Tibial artery (tissue), 4 donors: ENCODE results near the gene STRN3.

Experiments
- DNase-seq, 2 donors: peaks; one replicate each; pipeline ENCODE4 v3.0.0-alpha.2; 2019
- H3K27ac ChIP-seq, 2 donors: fragments of 200-600 bp; sonication (generic) in 1 of 2; 1 replicate in 1 of 2; 2 replicates in 1 of 2; pipeline ENCODE4 v1.5.1; 2018 to 2019; ENCODE audit warnings: mild to moderate bottlenecking in 1 of 2
- H3K27me3 ChIP-seq, 2 donors: fragments of 200-600 bp; sonication (generic) in 1 of 2; one replicate each; pipeline versions ENCODE4 v1.5.1 to v1.6.0; 2016 to 2019
- H3K36me3 ChIP-seq, 3 donors: fragments of 200-600 bp; sonication (generic) in 2 of 3; one replicate each; pipeline ENCODE4 v1.5.1; 2016 to 2019; ENCODE audit warnings: mild to moderate bottlenecking in 2 of 3
- H3K4me1 ChIP-seq, 4 donors: fragments of 200-600 bp; sonication (generic) in 2 of 4; 1 replicate in 3 of 4; 2 replicates in 1 of 4; pipeline ENCODE4 v1.5.1; 2016 to 2019
- H3K4me3 ChIP-seq, 2 donors: fragments of 200-600 bp; sonication (generic) in 1 of 2; 1 replicate in 1 of 2; 2 replicates in 1 of 2; pipeline ENCODE4 v1.5.1; 2018 to 2019; ENCODE audit warnings: mild to moderate bottlenecking in 2 of 2
- H3K9me3 ChIP-seq, 3 donors: fragments of 200-600 bp; sonication (generic) in 1 of 3; one replicate each; pipeline ENCODE4 v1.5.1; 2016 to 2019
- intact Hi-C: fragments of 100-400 bp; cut with DNase I; formaldehyde crosslinking; loops from one replicate; pipeline ENCODE4 v1.15.0; 2023; ENCODE audit warnings: low total_unique reads
- TF ChIP-seq, protein P1 (sequence below), 2 experiments: fragments of 200-600 bp in 1 of 2; fragments of 450-650 bp in 1 of 2; IDR thresholded peaks; one replicate each; pipeline ENCODE4 v1.5.1; 2017 to 2019; ENCODE audit warnings: antibody characterized with exemption in 2 of 2, mild to moderate bottlenecking in 1 of 2, moderate library complexity in 1 of 2

STRN3 gene

DNA sequence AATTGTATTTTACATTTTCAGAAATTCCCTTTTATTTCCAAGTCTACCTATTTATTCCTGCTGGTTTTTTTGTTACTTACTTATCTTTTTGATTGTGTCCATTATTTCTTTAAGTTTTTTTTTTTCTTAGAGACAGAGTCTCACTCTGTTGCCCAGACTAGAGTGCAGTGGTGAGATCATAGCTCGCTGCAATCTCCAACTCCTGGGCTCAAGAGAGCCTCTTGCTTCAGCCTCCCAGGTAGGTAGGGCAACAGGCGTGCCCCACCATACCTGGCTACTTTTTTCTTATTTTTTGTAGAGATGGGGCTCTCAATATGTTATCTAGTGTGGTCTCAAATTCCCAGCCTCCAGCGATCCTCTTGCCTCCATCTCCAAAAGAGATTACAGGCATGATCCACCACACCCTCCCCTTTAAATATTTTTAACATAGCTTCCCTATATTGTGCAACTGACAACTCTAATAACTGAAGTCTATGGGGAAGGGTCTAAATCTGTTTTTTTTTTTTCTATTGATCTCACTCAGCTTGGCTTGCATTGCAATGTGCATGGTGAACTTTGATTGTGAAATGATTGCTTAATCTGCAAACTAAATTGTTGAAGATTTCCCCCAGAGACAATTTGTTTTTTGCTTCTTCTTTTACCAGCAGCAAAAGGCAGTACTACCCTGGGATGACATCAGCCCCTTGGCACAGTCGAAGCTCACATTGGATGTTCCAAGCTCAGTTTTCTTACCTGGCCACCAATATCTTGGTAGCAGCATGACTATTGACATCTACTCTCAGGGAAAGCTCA lies 177.5 kb downstream of the STRN3 start:
- H3K9me3 ChIP-seq, result no peaks in the 10 kb centered on the region
- no peaks in the 10 kb centered on the region for H3K4me1 ChIP-seq
- no peak overlapping the region for H3K4me3 ChIP-seq
- no peak overlapping the region for H3K27ac ChIP-seq
- no peak for DNase-seq
- no peaks in the 10 kb centered on the region for H3K36me3 ChIP-seq
- H3K27me3 ChIP-seq, result no peaks in the 10 kb centered on the region
- TF ChIP-seq, protein P1, sequence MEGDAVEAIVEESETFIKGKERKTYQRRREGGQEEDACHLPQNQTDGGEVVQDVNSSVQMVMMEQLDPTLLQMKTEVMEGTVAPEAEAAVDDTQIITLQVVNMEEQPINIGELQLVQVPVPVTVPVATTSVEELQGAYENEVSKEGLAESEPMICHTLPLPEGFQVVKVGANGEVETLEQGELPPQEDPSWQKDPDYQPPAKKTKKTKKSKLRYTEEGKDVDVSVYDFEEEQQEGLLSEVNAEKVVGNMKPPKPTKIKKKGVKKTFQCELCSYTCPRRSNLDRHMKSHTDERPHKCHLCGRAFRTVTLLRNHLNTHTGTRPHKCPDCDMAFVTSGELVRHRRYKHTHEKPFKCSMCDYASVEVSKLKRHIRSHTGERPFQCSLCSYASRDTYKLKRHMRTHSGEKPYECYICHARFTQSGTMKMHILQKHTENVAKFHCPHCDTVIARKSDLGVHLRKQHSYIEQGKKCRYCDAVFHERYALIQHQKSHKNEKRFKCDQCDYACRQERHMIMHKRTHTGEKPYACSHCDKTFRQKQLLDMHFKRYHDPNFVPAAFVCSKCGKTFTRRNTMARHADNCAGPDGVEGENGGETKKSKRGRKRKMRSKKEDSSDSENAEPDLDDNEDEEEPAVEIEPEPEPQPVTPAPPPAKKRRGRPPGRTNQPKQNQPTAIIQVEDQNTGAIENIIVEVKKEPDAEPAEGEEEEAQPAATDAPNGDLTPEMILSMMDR (IDR thresholded peaks at IDR 0.05), result no peak
- intact Hi-C loops, result no loop called here
